HFFc6 (cell line): Measurements from ENCODE around the gene PTDSS2. TPM values are rescaled to one million over a fixed set of nuclear protein-coding genes. Genes with fewer than 3 reads are reported as not detected.
"Not testable (repeated sequence)": the region's sequence is repeated elsewhere in the genome, so short reads cannot be mapped to it uniquely, and the experiment has no call there.

Experiments used
- DNase-seq: peaks from one replicate; pipeline ENCODE4 v3.0.0-alpha.2; 2018
- H3K27ac Mint-ChIP-seq: 2 replicates; pipeline ENCODE4 v1.8.0; 2020; ENCODE audit warnings: mild to moderate bottlenecking, mixed read lengths
- H3K27me3 Mint-ChIP-seq: 2 replicates; pipeline ENCODE4 v1.8.0; 2021; ENCODE audit warnings: mild to moderate bottlenecking, moderate library complexity, mixed read lengths; ENCODE audit not compliant: insufficient read depth
- H3K36me3 Mint-ChIP-seq: 2 replicates; pipeline ENCODE4 v1.8.0; 2021; ENCODE audit warnings: low read depth, mixed read lengths
- H3K4me1 Mint-ChIP-seq: 2 replicates; pipeline ENCODE4 v1.8.0; 2020; ENCODE audit warnings: low read depth, mixed read lengths
- H3K4me3 Mint-ChIP-seq: 2 replicates; pipeline ENCODE4 v1.8.0; 2020; ENCODE audit warnings: mild to moderate bottlenecking, moderate library complexity, mixed read lengths
- H3K9me3 Mint-ChIP-seq: 2 replicates; pipeline ENCODE4 v1.8.0; 2020; ENCODE audit warnings: mild to moderate bottlenecking, mixed read lengths
- CTCF ChIP-seq: fragments of 200-600 bp; sonication (generic); IDR thresholded peaks from 2 replicates; pipeline ENCODE4 v1.5.0; 2021; ENCODE audit warnings: antibody characterized with exemption, mild to moderate bottlenecking
- total RNA-seq, 6 experiments: library from RNA; stranded (reverse); fragmentation: NEBNext Ultra II Directional; extraction: Animal tissue kit (Norgen Biotek cat#: 25700); gene quantifications; 2 replicates in 1 of 6; 3 replicates in 5 of 6; pipeline ENCODE4 v1.2.3, GENCODE V29; 2021

PTDSS2 gene
- total RNA-seq, 6 experiments from 2014 or later, result 23.3 to 34.5 (median 27.2) TPM

GRCh38 chr11:422249-422656, 27.8 kb upstream of the PTDSS2 start:
- DNase-seq, result no peak
- no peaks in the 10 kb centered on the region for H3K9me3 Mint-ChIP-seq
- no peak for TF ChIP-seq CTCF
- no peaks in the 10 kb centered on the region for H3K4me1 Mint-ChIP-seq
- no peaks in the 10 kb centered on the region for H3K36me3 Mint-ChIP-seq
- no peak overlapping the region for H3K4me3 Mint-ChIP-seq
- peaks cover 11% of the 10 kb centered on the region for H3K27me3 Mint-ChIP-seq
- H3K27ac Mint-ChIP-seq, result no peak overlapping the region

- no peaks in the 10 kb centered on the region for H3K36me3 Mint-ChIP-seq
- no peak overlapping the region for H3K27ac Mint-ChIP-seq
- no peak overlapping the region for H3K4me3 Mint-ChIP-seq
- DNase-seq, result no peak
- no peaks in the 10 kb centered on the region for H3K4me1 Mint-ChIP-seq
- TF ChIP-seq CTCF, result no peak
- H3K27me3 Mint-ChIP-seq, result peaks cover 19% of the 10 kb centered on the region
- no peaks in the 10 kb centered on the region for H3K9me3 Mint-ChIP-seq
Measured at GRCh38 chr11:424232-424631, 25.8 kb upstream of the PTDSS2 start.

- not testable (repeated sequence) for DNase-seq, H3K27ac Mint-ChIP-seq, H3K9me3 Mint-ChIP-seq, H3K36me3 Mint-ChIP-seq, H3K4me3 Mint-ChIP-seq, H3K4me1 Mint-ChIP-seq
- H3K27me3 Mint-ChIP-seq, result peaks cover 19% of the 10 kb centered on the region
Measured at GRCh38 chr11:424766-425165, 25.3 kb upstream of the PTDSS2 start.

- no peaks in the 10 kb centered on the region for H3K9me3 Mint-ChIP-seq
- H3K36me3 Mint-ChIP-seq, result no peaks in the 10 kb centered on the region
- H3K27me3 Mint-ChIP-seq, result peaks cover 19% of the 10 kb centered on the region
- H3K4me1 Mint-ChIP-seq, result no peaks in the 10 kb centered on the region
- no peak overlapping the region for H3K4me3 Mint-ChIP-seq
- H3K27ac Mint-ChIP-seq, result no peak overlapping the region
- no peak for TF ChIP-seq CTCF
- no peak for DNase-seq
Measured at GRCh38 chr11:425301-425700, 24.8 kb upstream of the PTDSS2 start.

- Mint-ChIP-seq H3K27me3 (peaks cover 17% of the 10 kb centered on the region), H3K4me1 (no peaks in the 10 kb centered on the region), H3K4me3 (no peak overlapping the region), H3K9me3 (no peaks in the 10 kb centered on the region), H3K36me3 (no peaks in the 10 kb centered on the region), H3K27ac (no peak overlapping the region)
- TF ChIP-seq CTCF, result no peak
- no peak for DNase-seq
Measured at GRCh38 chr11:426851-427250, 23.2 kb upstream of the PTDSS2 start.

GRCh38 chr11:428295-428694, 21.8 kb upstream of the PTDSS2 start:
- Mint-ChIP-seq H3K4me3 (no peak overlapping the region), H3K27ac (no peak overlapping the region), H3K27me3 (peaks cover 17% of the 10 kb centered on the region), H3K9me3 (no peaks in the 10 kb centered on the region), H3K4me1 (no peaks in the 10 kb centered on the region), H3K36me3 (no peaks in the 10 kb centered on the region)
- TF ChIP-seq CTCF, result no peak
- DNase-seq, result no peak
